Activated CD4-positive, alpha-beta T cell treated with anti-CD3 and anti-CD28 coated beads, Interleukin-2, amount 50 U/mL, for 1 hour (primary cell): Measurements from ENCODE around the gene NLN.
"Not testable (repeated sequence)": the region's sequence is repeated elsewhere in the genome, so short reads cannot be mapped to it uniquely, and the experiment has no call there.

ENCODE experiments used
- DNase-seq: peaks from one replicate; pipeline ENCODE4 v3.0.0-alpha.2; 2020

NLN gene

DNA sequence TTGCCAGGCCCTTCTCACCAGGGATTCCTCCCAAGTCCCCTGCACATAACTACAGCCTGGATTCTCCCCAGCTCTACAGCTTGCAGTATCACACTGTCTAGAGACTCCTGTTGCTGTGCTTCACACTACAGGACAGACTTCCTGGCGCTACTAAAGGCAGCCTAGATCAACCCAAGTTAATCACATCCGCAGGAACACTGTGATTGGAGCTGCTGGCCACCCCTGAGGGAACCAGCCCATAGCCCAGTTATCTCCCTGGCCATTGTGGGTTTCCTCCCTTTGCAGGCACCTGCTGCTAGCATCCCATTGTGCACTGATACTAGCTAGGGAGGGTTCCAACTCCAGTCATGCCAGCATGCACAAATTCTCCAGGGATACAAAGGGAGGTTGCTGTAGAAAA, 53.5 kb downstream of the NLN start:
- DNase-seq, result no peak

DNA sequence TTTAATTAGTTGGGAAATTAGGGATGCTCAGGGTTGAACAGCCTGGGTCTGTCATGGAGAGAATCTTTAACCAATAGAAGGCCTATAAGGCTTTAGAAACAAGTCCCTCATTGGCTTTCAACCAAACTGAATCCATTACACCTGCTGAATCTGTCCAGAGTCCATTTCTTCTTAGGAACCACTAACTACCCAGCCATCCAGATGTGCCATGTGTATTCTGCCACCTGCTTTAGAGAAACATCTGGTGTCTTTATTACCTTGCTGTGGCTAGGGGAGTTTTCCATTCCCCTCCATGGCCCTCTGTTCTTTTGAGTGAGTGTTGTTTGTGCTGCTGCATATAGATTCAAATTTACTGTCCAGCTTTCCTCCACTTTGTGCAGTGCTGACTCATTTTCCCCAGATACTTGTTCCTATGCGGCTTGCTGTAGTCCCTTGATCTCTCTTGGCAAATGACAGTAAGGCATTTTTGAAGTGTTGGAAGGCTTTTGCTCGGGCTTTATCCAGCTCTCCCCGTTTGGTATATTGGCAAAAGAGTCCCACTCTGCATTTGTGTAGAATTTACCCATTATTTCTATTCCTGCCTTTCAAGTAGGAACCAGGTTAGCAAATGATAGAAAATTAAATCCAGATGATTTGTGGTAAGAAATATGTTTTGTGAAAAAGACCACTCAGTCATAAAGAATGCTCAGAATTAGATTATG, 54.6 kb downstream of the NLN start:
- DNase-seq, result no peak

DNA sequence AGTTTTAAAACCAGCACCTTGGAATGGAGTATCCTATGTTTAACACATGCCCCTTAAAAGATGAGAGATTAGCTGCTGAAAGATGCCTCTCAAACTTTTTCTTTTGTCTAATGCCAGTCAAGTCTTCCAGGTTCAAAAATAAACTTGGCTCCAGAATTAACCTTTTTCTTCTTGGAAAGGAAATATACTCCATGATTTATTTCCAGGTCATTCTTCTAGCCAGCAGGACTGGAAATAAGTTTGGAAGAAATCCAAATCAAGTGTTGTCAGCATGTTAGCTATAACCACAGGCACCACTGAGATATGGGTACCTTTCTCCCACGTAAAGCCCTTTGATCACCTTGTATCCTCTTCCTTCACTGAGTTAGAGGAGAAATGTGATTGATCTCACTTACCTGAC, 56.1 kb downstream of the NLN start:
- no peak for DNase-seq

DNA sequence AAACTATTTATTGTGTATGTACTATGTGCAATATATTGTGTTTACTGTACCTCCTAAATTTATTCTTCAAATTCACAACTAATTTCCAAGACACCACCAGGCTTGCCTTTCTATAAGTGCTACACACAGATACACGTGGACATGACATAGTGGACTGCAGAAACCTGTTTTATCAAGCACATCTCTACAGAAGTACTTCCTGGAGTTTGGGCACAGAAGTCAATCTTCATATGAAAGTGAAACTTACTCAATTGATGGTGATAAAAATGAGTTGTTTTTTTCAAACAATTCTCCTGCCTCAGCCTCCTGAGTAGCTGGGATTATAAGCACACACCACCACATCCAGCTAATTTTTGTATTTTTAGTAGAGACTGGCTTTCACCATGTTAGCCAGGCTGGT, 57.6 kb downstream of the NLN start:
- no peak for DNase-seq

DNA sequence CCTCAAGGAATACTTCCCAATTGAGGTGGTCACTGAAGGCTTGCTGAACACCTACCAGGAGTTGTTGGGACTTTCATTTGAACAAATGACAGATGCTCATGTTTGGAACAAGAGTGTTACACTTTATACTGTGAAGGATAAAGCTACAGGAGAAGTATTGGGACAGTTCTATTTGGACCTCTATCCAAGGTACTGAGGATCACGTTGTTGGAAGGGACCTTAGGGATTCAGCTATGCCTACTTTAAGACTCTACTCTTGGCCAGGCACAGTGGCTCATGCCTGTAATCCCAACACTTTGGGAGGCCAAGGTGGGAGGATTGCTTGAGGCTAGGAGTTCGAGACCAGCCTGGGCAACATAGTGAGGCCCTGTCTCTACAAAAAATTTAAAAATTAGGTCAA, 66.3 kb downstream of the NLN start:
- not testable (repeated sequence) for DNase-seq

DNA sequence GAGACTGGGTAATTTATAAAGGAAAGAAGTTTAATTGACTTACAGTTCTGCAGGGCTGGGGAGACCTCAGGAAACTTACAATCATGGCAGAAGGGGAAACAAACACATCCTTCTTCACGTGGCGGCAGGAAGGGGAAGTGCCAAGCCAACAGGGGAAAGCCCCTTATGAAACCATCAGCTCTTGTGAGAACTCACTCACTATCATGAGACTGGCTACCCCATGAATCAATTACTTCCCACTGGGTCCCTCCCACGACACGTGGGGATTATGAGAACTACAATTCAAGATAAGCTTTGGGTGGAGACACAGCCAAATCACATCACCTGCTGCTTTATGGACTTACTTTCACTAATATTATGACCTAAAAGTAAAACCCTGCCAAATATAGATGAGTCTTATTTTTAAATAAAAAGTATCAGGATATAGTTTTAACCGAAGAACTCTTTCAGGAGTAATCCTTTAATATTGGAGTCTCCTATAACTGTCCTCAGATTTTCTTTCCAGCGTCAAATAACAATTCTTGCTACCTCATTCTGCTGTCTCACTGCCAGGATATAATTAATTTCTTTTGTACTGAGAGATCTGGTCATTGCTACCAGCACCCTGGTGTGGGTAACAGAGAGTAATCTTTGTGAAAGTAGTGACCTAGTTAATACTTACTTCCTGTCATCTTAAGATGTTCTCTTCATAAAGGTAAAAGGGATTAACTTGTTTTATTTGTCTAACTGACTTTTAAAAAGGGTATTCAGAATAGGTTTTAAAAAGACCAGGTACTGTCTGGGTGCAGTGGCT, 68.6 kb downstream of the NLN start:
- no peak for DNase-seq

DNA sequence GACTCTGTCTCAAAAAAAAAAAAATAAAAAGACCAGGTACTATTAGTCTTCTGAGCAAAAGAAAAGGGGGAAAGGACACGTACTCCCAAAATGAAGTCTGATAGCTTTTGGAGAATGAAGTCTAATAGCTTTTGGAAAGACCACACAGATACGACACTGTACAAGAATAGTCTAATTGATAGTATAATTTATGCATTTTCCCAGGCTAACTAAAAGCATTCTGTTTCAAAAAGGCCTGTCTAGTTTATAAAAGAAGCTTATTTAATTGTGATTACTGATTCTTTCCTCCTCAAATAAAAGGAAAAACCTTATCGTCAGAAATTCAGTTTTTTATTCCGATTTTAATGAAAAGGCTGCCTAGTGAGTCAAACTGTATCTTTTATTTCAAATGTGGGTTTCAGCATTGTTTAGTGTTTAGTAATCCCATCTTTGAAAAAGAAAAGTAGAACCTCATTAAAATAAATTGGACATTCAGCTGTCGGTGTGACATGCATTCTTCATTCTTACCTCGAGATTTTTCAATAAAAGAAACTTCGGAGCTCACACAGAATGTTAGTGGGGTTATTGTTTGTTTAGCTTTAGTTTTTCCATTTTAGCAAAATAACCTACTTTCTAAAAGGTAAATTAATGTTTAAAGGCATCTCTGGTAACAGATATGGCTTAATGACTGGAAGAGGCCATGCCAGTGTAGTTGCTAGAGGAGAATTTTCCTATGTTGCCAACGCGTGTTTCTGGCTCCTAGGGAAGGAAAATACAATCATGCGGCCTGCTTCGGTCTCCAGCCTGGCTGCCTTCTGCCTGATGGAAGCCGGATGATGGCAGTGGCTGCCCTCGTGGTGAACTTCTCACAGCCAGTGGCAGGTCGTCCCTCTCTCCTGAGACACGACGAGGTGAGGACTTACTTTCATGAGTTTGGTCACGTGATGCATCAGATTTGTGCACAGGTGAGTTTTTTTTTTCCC, 70.0 kb downstream of the NLN start:
- no peak for DNase-seq

DNA sequence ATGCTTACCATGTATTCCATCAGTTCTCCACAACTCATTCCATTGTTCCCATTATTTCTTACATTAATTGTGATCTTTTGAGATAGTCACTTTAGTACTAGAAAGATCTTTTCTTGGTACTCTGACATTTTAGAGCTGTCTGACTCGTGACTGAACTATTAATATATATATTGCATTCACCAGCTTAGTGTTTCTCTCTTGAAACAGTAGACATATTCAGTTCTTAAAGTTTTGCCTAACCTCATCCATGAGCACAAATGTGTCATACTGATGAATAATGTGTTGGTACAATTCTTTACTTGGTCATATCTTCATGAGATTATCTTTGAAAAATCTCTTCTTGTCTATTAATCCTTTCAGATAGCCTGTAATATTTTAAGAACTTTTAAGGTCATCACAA, 74.3 kb downstream of the NLN start:
- no peak for DNase-seq

DNA sequence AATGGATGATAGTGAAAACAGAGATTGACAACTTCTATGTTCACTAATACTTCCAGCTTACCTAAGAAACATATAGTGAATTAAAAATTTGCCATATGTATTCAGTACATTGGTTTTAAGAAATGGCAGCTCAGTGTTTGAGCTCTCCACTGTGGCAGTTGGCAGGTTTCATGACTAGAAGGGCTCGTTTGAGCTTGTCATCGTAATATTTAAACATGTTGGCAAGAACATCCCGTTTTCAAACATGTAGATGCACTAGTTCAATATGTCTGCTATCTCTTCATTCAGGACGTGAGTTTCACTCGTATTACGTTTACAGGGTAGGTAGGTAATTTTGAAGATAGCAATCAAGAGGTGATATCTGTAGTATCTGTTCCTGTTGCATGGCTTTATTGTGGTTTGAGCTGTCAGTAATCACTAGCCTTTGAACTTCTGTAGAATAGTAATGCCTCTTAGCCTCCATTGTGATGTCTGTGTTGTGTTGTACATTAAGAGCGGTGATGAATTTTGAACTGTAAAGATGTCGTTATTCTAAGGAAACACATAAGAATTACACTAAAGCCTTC, 74.8 kb downstream of the NLN start:
- no peak for DNase-seq

DNA sequence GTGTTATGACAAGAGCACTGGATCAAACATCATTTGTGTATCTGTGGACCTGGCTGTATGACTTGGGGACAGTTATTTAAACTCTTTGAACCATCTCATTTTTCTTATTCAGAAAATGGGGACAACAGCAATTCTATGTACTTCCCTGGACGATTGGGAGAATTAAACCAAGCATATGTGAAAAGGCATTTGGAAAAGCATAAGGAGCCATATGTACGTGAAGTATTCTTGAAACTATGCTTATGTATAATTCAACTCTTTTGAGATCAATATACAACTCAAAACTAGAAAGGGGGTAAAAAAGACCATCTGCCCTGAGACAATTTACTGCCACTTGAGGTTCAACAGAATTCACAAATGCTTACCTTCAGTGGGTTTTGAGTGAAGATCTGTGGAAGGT, 75.5 kb downstream of the NLN start:
- DNase-seq, result no peak

DNA sequence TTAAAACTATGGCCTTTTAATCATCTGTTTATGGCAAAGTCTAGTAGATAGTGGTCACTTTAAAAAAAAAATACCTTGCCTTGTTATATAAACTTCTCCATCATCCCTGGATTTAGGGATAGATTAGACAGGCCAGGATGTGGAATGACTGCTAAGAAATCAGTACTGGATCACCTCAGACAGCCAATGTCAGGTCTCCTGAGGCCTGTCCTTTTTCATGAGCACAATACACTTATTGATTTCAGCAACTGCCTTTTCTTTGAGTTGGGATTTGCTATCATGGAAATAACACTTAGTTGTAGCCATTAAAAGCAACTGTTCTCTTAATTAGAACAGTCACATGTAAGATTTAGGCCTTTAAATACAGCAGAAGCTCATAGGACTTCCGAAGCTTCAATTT, 77.9 kb downstream of the NLN start:
- DNase-seq, result no peak

DNA sequence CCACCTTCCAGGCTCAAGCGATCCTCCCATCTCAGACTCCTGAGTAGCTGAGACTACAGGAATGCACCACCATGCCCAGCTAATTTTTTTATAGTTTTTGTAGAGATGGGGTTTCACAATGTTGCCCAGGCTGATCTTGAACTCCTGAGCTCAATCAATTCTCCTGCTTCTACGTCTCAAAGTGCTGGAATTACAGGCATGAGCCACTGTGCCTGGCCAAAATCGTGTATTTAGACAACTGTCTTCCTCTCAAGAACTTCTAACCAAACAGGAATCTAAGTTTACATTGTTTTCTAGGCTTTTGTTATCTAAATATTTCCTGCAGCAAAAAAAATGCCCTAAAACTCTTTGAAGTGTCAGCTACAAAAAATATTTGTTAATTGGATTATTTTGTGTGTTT, 78.8 kb downstream of the NLN start:
- DNase-seq, result no peak

DNA sequence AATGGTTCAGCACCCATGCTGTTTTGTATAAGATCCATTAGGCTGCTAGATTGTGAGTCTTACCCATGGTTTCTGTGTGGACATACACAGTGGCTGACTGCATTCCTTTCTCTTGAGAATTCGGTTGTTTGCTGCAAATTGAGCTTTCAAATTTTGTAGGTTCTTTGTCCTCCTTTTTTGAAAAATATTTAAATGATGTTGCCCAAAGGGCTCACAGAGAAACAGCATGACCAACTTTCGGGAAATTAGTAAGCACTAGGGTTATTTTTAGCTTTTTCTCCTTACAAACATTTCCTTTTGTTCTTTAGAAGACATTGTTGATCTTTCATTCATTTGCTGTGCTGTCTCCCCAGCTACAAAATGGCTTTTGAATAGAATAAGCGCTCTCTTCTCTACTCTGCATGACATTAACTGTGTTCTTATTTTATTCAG, 79.4 kb downstream of the NLN start:
- DNase-seq, result no peak

DNA sequence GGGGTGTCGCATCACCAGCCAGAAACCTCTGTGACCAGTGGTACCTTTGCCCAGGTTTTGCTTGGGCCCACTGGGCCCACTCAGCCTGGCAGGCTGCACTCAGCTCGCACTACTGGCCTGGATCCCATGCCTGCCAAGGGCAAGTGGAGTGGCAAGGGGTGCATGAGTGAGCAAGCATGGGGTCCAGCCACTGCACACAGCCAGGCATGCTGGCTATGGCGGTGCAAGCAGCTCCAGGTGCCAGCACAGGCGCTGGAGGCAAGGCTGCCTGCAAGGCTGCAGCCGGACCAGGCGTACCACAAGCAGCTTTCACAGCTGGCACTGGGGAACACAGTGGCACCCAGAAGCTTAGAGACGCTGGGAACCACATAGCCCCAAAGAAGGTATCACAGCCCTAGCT, 80.1 kb downstream of the NLN start:
- no peak for DNase-seq

DNA sequence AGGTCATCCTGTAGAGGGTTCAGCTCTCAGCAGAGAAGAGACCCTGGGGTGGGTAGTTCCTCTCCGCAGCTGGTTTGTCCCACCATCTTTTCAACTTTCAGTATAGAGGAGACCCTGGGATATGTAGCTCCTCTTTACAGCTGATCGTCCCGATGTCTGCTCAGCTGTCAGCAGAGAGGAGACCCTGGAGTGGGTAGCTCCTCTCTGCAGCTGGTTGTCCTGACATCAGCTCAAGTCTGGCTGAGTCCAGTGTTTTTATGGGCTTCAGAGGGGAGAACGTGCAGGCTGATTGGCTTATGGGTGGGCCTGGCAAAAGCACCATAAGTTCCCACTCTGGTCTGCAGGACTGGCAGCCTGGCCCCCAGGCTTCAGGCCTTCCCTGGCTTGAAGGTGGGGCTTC, 80.8 kb downstream of the NLN start:
- DNase-seq, result no peak

DNA sequence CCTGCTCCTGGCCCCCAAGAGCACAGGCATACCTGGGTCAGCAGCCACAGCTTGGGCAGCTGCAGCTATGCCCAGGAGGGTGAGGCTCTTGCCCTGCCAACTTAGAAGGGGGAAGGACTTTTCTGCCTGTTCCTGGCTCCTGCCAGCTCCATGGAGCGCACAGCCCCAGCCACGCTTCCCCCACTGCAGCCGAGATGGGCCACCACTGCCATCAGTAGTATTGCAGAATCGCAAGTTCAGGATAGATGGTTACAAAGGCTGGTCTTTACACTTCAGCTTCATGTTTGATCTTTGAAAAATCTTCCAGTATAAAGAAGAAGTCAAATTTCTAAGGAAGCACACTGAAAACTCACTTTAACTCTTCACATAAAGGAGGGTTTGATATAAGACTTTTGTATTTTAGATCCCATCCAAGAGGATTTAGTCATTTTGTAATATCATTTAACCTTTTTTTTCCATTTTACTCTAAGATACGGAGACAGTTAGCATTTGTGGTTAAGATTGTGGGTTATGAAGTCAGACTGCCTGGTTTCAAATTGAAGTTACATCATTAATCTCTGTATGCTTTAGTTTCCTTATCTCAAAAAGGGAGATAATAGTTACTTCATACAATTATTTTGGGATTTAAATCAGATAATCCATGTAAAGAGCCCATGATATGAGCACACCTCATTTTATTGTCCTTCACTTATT, 81.8 kb downstream of the NLN start:
- no peak for DNase-seq

DNA sequence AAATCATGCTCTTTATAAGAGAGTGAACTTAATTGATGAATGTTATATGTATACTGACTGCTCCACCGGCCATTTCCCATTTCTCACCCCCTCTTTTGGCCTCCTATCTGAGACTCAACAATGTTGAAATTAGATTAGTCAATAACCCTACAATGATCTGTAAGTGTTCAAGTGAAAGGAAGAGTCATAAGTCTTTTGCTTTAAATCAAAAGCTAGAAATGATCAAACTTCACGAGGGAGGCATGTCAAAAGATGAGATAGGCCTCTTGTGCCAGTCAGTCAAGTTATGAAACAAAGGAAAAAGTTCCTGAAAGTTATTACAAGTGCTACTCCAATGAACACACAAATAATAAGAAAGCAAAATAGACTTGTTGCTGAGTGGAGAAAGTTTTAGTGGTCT, 83.1 kb downstream of the NLN start:
- DNase-seq, result no peak

DNA sequence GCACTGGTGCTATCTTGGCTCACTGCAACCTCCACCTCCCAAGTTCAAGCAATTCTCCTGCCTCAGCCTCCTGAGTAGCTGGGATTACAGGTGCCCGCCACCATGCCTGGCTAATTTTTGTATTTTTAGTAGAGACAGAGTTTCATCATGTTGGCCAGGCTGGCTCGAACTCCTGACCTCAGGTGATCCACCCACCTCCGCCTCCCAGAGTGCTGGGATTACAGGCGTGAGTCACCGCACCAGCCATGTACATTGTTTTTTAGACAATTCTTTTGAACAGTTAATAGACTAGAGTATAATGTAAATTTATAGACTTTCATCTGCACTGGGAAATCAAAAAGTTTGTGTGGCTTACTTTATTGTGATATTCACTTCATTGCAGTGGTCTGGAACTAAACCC, 85.5 kb downstream of the NLN start:
- not testable (repeated sequence) for DNase-seq

DNA sequence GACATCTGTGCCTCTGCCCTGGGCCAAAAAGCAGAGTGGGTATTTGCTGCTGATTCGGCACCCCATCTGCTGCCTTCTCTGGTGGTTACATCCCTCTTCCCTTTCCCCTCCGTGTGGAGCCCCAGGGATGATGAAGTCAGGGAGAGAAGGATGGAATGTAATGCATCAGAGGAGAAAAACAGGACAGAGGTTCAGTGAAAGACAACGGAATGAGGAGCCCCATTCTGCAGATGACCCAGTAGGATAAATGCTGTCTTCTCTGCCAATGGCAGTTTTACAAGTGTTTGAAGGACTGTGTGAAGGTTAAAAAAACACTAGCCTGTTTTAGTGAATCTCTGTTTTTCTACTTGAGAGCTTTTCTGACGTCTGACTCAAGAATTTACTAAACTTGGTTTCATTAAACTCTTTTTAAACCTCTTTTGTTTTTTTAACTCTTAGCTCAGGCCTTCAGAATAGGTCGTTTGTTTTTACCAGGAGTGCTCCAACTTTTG, 86.3 kb downstream of the NLN start:
- no peak for DNase-seq

DNA sequence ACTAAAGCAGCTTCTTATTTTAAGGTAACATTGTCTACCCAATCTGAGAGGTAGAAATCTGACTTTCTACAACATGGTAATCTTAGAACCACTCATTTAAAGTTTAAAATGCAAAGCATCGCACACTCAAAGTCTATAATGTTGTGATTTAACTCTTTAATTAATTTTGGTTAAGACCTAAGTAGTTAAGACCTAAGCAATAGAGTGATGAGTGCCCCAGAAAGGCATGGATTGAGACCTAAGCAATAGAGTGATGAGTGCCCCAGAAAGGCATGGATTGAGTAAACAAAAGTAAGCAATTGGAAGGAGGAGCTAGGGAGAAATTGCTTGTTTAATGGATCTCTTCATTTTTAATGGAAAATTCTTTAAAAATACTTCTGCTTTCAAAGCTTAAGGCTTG, 86.8 kb downstream of the NLN start:
- DNase-seq, result no peak

DNA sequence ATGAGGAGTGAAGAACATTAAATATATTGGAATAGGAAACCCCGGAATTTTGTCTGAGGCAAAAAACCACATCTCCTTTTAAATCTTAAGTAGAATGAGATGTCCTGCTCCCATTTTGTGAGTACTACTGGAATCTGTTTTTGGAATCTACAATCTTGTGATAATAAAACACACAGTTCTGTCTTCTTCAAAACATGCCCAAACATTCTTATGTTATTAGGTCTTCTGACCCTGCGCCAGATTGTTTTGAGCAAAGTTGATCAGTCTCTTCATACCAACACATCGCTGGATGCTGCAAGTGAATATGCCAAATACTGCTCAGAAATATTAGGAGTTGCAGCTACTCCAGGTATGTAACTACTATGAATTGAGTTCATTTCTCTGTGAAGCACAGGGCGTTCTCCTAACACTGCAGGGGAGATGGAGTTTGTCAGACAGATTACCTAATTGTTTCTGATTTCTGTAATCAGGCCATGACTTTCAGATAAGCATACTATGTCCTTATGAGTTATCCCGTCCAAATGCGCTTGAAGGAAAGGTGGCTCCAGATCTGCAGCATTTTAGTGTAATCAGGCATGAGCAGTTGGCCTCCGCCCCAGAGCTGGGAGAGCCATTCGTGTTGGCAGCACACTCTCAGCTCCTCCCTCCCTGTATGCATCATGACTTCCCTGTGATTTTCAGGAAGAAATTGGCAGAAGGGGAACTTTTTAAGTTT, 88.0 kb downstream of the NLN start:
- DNase-seq, result no peak

DNA sequence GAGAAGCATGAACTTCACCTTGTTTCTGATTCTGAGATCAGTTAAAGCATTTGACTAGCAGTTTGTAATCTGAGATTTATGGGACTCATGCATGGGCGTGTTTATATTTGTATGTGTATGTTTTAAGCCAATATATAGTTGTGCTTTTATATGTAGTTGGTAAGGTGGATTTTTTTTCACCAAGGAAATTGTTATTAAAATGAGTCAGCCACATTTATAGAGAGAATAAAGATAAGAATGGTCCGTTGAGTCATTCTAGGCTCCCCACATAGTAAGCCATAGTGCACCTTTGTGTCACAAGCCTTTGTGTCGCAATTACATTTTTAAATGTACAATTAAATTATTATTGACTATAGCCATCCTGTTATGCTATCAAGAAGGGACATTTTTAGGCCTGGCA, 89.0 kb downstream of the NLN start:
- DNase-seq, result no peak
